CD8-positive, alpha-beta memory T cell (primary cell): ENCODE results near the gene TNIK. TPM values are rescaled to one million over a fixed set of nuclear protein-coding genes. Genes with fewer than 3 reads are reported as not detected.
A peak's percentile ranks its signal among the peaks of the same experiment; 100 is the strongest.

Experiments used
- CTCF ChIA-PET: fragments of 350-600 bp; sonication (Branson Sonifier 250); formaldehyde crosslinking; loops from one replicate; lab custom pipeline; 2021; ENCODE audit warnings: antibody characterized with exemption; lab: Charles Lee
- POLR2A ChIA-PET: fragments of 350-600 bp; sonication (Branson Sonifier 250); formaldehyde crosslinking; loops from one replicate; lab custom pipeline; 2021; ENCODE audit warnings: antibody characterized with exemption; lab: Charles Lee
- DNase-seq, 5 donors: peaks; one replicate each; pipeline versions ENCODE4 v3.0.0 to v3.0.0-alpha.2; 2020 to 2022; ENCODE audit warnings: mixed read lengths in 1 of 5
- H3K27ac ChIP-seq: one replicate; pipeline ENCODE4 v1.7.0; 2013; ENCODE audit warnings: low read depth, mild to moderate bottlenecking, low read length, moderate library complexity
- H3K27me3 ChIP-seq: 2 replicates; pipeline ENCODE4 v1.7.0; 2013; ENCODE audit warnings: low read length, mild to moderate bottlenecking; ENCODE audit not compliant: insufficient read depth, poor library complexity, severe bottlenecking
- H3K36me3 ChIP-seq: 2 replicates; pipeline ENCODE4 v1.7.0; 2013; ENCODE audit warnings: mild to moderate bottlenecking, low read length, moderate library complexity; ENCODE audit not compliant: insufficient read depth
- H3K4me1 ChIP-seq: 2 replicates; pipeline ENCODE4 v1.7.0; 2013; ENCODE audit warnings: mild to moderate bottlenecking, low read length, moderate library complexity; ENCODE audit not compliant: insufficient read depth
- H3K4me3 ChIP-seq: 2 replicates; pipeline ENCODE4 v1.7.0; 2013; ENCODE audit warnings: mild to moderate bottlenecking, low read length
- H3K9me3 ChIP-seq: 2 replicates; pipeline ENCODE4 v1.7.0; 2013; ENCODE audit warnings: mild to moderate bottlenecking, low read length
- H3K27ac Mint-ChIP-seq, 8 donors: one replicate each; pipeline ENCODE4 v1.8.0; 2020 to 2021; ENCODE audit warnings: mixed read lengths in 8 of 8, mild to moderate bottlenecking in 6 of 8, inconsistent platforms in 3 of 8, moderate library complexity in 3 of 8
- H3K27me3 Mint-ChIP-seq, 2 donors: one replicate each; pipeline ENCODE4 v1.8.0; 2020 to 2021; ENCODE audit warnings: mixed read lengths in 2 of 2, mild to moderate bottlenecking in 1 of 2, moderate library complexity in 1 of 2
- H3K36me3 Mint-ChIP-seq, 3 donors: one replicate each; pipeline ENCODE4 v1.8.0; 2020 to 2021; ENCODE audit warnings: mixed read lengths in 3 of 3, inconsistent platforms in 1 of 3, mild to moderate bottlenecking in 1 of 3
- H3K4me1 Mint-ChIP-seq, 3 donors: one replicate each; pipeline ENCODE4 v1.8.0; 2020 to 2021; ENCODE audit warnings: mixed read lengths in 3 of 3, inconsistent platforms in 1 of 3, mild to moderate bottlenecking in 1 of 3
- H3K4me3 Mint-ChIP-seq, 7 donors: one replicate each; pipeline ENCODE4 v1.8.0; 2020 to 2021; ENCODE audit warnings: mixed read lengths in 7 of 7, mild to moderate bottlenecking in 6 of 7, moderate library complexity in 4 of 7, inconsistent platforms in 2 of 7
- H3K9me3 Mint-ChIP-seq, 5 donors: one replicate each; pipeline ENCODE4 v1.8.0; 2020 to 2022; ENCODE audit warnings: mixed read lengths in 5 of 5, mild to moderate bottlenecking in 3 of 5, moderate library complexity in 2 of 5, inconsistent platforms in 1 of 5
- polyA plus RNA-seq: library from polyadenylated mRNA; unstranded; fragments of 300-500 nt; fragmentation: Illumina TruSeq; gene quantifications from one replicate; pipeline ENCODE4 v1.2.3, GENCODE V29; 2021
- total RNA-seq, 2 experiments: library from RNA; stranded (reverse); gene quantifications; one replicate each; pipeline ENCODE4 v1.2.3, GENCODE V29; 2021

The TNIK gene
- total and polyA plus RNA-seq, 3 experiments from 2014 or later: 15.9 to 19.2 (median 17.7) TPM

DNA sequence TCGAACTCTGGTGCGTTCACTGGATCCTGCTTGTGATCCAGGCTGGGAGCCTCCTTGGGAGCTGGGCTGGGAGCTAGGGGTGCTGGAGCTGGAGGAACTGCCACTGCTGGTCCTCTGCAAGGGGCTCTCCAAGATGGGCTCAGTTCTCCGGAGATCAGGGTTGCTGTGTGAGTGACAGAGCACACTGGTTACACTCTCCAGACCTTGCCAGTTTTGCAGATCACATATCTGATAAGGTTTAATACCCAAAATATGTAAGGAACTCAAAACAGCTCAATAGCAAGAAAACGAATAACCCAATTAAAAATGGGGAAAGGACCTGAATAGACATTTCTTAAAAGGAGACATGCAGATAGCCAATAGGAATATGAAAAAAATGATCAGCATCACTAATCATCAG, 349.5 kb downstream of the TNIK start:
- no peak for DNase-seq
- no peak overlapping the region for H3K4me3 ChIP-seq
- no peaks in the 10 kb centered on the region for H3K4me1 ChIP-seq
- Mint-ChIP-seq H3K9me3 (no peaks in the 10 kb centered on the region), H3K4me3 (no peak overlapping the region), H3K27ac (peak overlapping the region in 1 of 8 donors; percentile 24), H3K36me3 (peaks cover 16 to 84% (median 62%) of the 10 kb centered on the region in 3 donors), H3K4me1 (no peaks in the 10 kb centered on the region), H3K27me3 (no peaks in the 10 kb centered on the region)
- POLR2A ChIA-PET: no interaction called here
- CTCF ChIA-PET: no interaction called here
- H3K27ac ChIP-seq: no peak overlapping the region
- H3K27me3 ChIP-seq: no peaks in the 10 kb centered on the region
- H3K36me3 ChIP-seq: peaks cover 31% of the 10 kb centered on the region
- no peaks in the 10 kb centered on the region for H3K9me3 ChIP-seq

GRCh38 chr3:171108066-171108465, 352.1 kb downstream of the TNIK start:
- no peak for DNase-seq
- Mint-ChIP-seq H3K4me3 (no peak overlapping the region), H3K9me3 (no peaks in the 10 kb centered on the region), H3K27ac (peak overlapping the region in 1 of 8 donors; percentile 36), H3K36me3 (peaks cover 11 to 82% (median 51%) of the 10 kb centered on the region in 3 donors), H3K4me1 (no peaks in the 10 kb centered on the region), H3K27me3 (no peaks in the 10 kb centered on the region)
- ChIA-PET POLR2A (no interaction called here), CTCF (no interaction called here)
- no peak overlapping the region for H3K4me3 ChIP-seq
- H3K27ac ChIP-seq: no peak overlapping the region
- peaks cover 31% of the 10 kb centered on the region for H3K36me3 ChIP-seq
- no peaks in the 10 kb centered on the region for H3K27me3 ChIP-seq
- H3K9me3 ChIP-seq: no peaks in the 10 kb centered on the region
- no peaks in the 10 kb centered on the region for H3K4me1 ChIP-seq

- Histone ChIP-seq H3K36me3 (peaks cover 39% of the 10 kb centered on the region), H3K4me3 (no peak overlapping the region), H3K4me1 (no peaks in the 10 kb centered on the region), H3K27ac (no peak overlapping the region), H3K27me3 (no peaks in the 10 kb centered on the region), H3K9me3 (no peaks in the 10 kb centered on the region)
- Mint-ChIP-seq H3K36me3 (peaks cover 27 to 83% (median 43%) of the 10 kb centered on the region in 3 donors), H3K4me1 (no peaks in the 10 kb centered on the region), H3K27ac (no peak overlapping the region), H3K4me3 (no peak overlapping the region), H3K9me3 (no peaks in the 10 kb centered on the region), H3K27me3 (no peaks in the 10 kb centered on the region)
- ChIA-PET POLR2A (no interaction called here), CTCF (no interaction called here)
- DNase-seq: no peak
These were observed 357.0 kb downstream of the TNIK start for GRCh38 chr3:171103185-171103584.

GRCh38 chr3:171101982-171102641, 358.1 kb downstream of the TNIK start:
- H3K4me1 Mint-ChIP-seq: no peaks in the 10 kb centered on the region
- Histone ChIP-seq H3K4me1 (no peaks in the 10 kb centered on the region), H3K9me3 (no peaks in the 10 kb centered on the region), H3K36me3 (peaks cover 30% of the 10 kb centered on the region), H3K27me3 (no peaks in the 10 kb centered on the region), H3K27ac (no peak overlapping the region), H3K4me3 (no peak overlapping the region)
- CTCF ChIA-PET: no interaction called here
- DNase-seq: no peak
- H3K36me3 Mint-ChIP-seq: peaks cover 21 to 81% (median 38%) of the 10 kb centered on the region in 3 donors
- H3K4me3 Mint-ChIP-seq: no peak overlapping the region
- POLR2A ChIA-PET: no interaction called here
- H3K27ac Mint-ChIP-seq: peak overlapping the region in 2 of 8 donors; percentile 34 to 63
- H3K27me3 Mint-ChIP-seq: no peaks in the 10 kb centered on the region
- H3K9me3 Mint-ChIP-seq: no peaks in the 10 kb centered on the region

GRCh38 chr3:171099911-171100310, 360.3 kb downstream of the TNIK start:
- no peaks in the 10 kb centered on the region for H3K4me1 ChIP-seq
- no peaks in the 10 kb centered on the region for H3K27me3 ChIP-seq
- peaks cover 29% of the 10 kb centered on the region for H3K36me3 ChIP-seq
- no peaks in the 10 kb centered on the region for H3K27me3 Mint-ChIP-seq
- no peak overlapping the region for H3K4me3 ChIP-seq
- peaks cover 24 to 75% (median 38%) of the 10 kb centered on the region in 3 donors for H3K36me3 Mint-ChIP-seq
- no peak overlapping the region for H3K27ac ChIP-seq
- H3K9me3 ChIP-seq: no peaks in the 10 kb centered on the region
- no peak for DNase-seq
- no peaks in the 10 kb centered on the region for H3K4me1 Mint-ChIP-seq
- ChIA-PET POLR2A (no interaction called here), CTCF (no interaction called here)
- no peak overlapping the region for H3K27ac Mint-ChIP-seq
- H3K9me3 Mint-ChIP-seq: no peaks in the 10 kb centered on the region
- H3K4me3 Mint-ChIP-seq: no peak overlapping the region

- peaks cover 17% of the 10 kb centered on the region for H3K36me3 ChIP-seq
- no peak overlapping the region for H3K4me3 ChIP-seq
- H3K27me3 ChIP-seq: no peaks in the 10 kb centered on the region
- H3K9me3 ChIP-seq: no peaks in the 10 kb centered on the region
- CTCF ChIA-PET: no interaction called here
- Mint-ChIP-seq H3K4me1 (peaks cover 0 to 4% (median 0%) of the 10 kb centered on the region in 3 donors), H3K9me3 (no peaks in the 10 kb centered on the region), H3K27ac (peak overlapping the region in 2 of 8 donors; percentile 28 to 43), H3K36me3 (peaks cover 19 to 77% (median 48%) of the 10 kb centered on the region in 3 donors), H3K27me3 (no peaks in the 10 kb centered on the region), H3K4me3 (no peak overlapping the region)
- POLR2A ChIA-PET: no interaction called here
- DNase-seq: no peak
- no peaks in the 10 kb centered on the region for H3K4me1 ChIP-seq
- no peak overlapping the region for H3K27ac ChIP-seq
These were observed 365.1 kb downstream of the TNIK start for GRCh38 chr3:171095063-171095462.

DNA sequence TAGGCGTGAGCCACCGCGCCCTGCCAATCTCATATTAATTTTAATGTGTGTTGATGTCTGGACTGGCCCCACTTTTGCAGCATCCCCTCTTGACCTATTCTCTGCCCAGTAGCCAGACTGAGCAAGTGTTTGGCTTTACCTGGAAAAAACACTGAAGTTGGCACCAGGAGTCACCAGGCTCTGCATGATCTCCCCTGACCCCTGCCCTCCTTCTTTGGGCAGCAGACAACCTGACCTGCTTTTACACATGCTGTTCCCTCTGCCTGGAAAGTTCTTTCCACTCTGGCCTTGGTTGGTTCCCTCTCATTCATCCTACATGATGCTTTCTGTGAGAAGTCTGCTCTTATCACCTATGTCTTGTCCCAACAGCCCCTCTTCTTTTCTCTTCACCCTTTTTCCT, 365.8 kb downstream of the TNIK start:
- Mint-ChIP-seq H3K4me1 (peaks cover 0 to 4% (median 0%) of the 10 kb centered on the region in 3 donors), H3K27me3 (no peaks in the 10 kb centered on the region), H3K9me3 (no peaks in the 10 kb centered on the region), H3K4me3 (no peak overlapping the region), H3K27ac (peak overlapping the region in 4 of 8 donors; percentile 13 to 40 (median 29)), H3K36me3 (peaks cover 21 to 77% (median 52%) of the 10 kb centered on the region in 3 donors)
- no peaks in the 10 kb centered on the region for H3K9me3 ChIP-seq
- no peaks in the 10 kb centered on the region for H3K27me3 ChIP-seq
- no peak overlapping the region for H3K27ac ChIP-seq
- CTCF ChIA-PET: no interaction called here
- H3K36me3 ChIP-seq: peaks cover 19% of the 10 kb centered on the region
- POLR2A ChIA-PET: no interaction called here
- no peak overlapping the region for H3K4me3 ChIP-seq
- DNase-seq: no peak
- no peaks in the 10 kb centered on the region for H3K4me1 ChIP-seq

- Histone ChIP-seq H3K9me3 (no peaks in the 10 kb centered on the region), H3K4me1 (no peaks in the 10 kb centered on the region), H3K27me3 (no peaks in the 10 kb centered on the region), H3K27ac (no peak overlapping the region), H3K4me3 (no peak overlapping the region), H3K36me3 (peaks cover 22% of the 10 kb centered on the region)
- DNase-seq: no peak
- Mint-ChIP-seq H3K36me3 (peaks cover 17 to 80% (median 51%) of the 10 kb centered on the region in 3 donors), H3K9me3 (no peaks in the 10 kb centered on the region), H3K27ac (no peak overlapping the region), H3K4me1 (peaks cover 0 to 4% (median 0%) of the 10 kb centered on the region in 3 donors), H3K27me3 (no peaks in the 10 kb centered on the region), H3K4me3 (no peak overlapping the region)
- ChIA-PET POLR2A (no interaction called here), CTCF (no interaction called here)
These were observed 366.7 kb downstream of the TNIK start for GRCh38 chr3:171093462-171093861.
